Activated gamma-delta T cell (primary cell): ENCODE data around the gene NEGR1.

Experiments used
- DNase-seq: peaks from one replicate; lab custom pipeline; 2025; lab: John Stamatoyannopoulos, UW

Gene NEGR1

GRCh38 chr1:71561729-71562128, 720.6 kb downstream of the NEGR1 start:
- no peak for DNase-seq

- no peak for DNase-seq
Observed at GRCh38 chr1:71561206-71561605, 721.1 kb downstream of the NEGR1 start.

- DNase-seq: no peak
Observed at GRCh38 chr1:71559880-71560279, 722.5 kb downstream of the NEGR1 start.

DNA sequence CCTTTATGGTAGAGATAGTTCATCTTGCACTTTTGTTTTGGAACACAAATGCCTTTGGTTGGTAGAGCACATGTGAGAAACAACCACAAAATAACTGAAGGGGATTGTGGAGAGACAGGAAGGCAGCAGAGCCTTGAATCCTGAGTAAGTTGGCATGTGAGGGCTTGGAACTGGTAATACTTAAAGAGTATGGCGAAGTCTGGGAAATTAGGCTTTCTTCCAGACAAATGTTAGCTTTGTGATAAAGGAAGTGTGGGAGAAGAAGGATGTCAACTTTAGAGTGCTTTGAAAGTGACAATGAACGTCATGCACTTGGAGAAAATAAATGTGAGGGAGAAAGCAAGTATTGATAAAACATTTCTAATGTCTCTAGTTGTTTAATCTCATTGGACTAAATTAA, 725.2 kb downstream of the NEGR1 start:
- DNase-seq: no peak

GRCh38 chr1:71548398-71548890, 733.9 kb downstream of the NEGR1 start:
- DNase-seq: no peak

- DNase-seq: no peak
Observed at GRCh38 chr1:71542155-71542554, 740.2 kb downstream of the NEGR1 start.

DNA sequence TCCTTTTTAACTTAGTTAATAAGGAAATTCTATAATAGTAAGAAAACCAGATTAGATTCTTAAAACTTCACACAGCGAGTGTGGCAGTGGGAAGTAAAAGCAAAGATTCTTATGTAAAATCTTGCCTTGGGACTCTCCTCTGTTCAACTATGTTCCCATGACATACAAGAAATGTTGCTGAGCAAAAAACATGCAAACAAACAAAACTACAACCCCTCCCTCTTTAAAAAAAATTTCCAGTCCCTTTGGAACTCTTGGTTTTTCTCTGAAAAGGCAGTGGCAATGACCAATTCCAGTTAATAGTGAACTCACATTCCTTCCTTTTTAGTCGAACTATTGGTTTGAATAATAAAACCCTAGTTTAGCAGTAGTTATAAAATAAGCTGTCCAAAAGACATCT, 748.4 kb downstream of the NEGR1 start:
- DNase-seq: no peak

DNA sequence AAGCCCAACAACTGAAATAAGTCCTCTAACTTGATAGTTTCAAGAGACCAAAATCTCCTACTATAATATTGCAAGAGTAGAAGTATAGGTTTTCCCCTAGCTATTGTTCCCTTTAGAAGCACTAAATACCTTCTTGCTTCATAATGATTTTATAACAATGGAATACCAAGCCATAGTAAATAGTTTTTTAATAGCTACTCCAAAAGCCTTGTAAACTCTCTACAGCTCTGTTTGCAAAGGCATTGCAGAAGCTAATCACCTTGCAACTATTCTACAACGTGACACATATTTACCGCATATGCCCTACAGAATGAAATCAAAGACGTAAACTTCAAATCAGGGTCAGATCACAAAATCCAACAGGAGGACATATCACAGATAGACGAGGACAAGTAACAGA, 750.0 kb downstream of the NEGR1 start:
- no peak for DNase-seq

GRCh38 chr1:71526824-71527223, 755.5 kb downstream of the NEGR1 start:
- DNase-seq: no peak

- no peak for DNase-seq
Observed at GRCh38 chr1:71522721-71523120, 759.6 kb downstream of the NEGR1 start.

DNA sequence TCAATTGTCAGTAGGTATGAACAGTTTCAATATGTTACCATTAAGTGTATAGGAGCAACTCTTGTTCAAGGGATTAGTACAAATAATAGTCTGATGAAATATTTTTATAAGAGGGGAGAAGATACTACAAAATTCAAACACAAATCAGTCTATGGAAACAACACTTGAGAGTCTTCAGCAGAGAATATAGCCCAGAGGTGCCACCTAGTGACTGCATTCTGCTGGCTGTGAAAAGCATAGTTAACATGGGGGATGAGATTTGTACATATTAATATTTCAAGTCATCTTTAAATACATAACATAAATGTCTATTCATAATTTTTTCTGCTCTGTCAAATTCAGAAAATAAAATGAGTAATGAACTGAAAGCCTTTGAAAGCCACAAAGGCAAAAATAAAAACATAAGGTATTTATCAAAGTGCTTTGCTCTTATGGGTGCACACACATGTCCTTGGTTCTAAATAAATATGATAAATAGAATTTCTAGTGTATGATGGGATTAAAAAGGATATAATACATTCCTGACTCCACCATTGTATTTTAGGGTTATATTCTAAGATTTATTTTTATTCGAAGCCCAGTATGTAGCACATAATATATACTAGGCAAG, 760.6 kb downstream of the NEGR1 start:
- no peak for DNase-seq

- DNase-seq: no peak
Observed at GRCh38 chr1:71511505-71511904, 770.8 kb downstream of the NEGR1 start.

DNA sequence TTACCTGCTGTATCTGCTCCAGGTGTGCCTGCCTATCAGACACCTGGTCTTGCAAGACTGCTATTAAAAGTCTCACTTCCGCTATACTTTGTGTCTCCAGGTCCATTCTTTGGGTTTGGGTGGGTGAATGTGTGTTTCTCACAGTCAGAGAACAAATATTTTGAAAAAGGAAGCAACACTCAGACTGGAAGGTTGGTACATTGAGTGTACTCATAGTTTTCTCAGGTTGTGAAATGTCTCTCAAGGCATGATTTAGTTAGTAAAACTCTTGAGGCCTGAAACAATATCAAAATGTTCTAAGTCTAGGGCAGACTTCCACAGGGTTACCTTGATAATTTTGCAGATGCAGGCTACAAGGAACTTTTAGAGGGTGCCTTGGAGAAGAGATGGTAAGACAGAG, 771.6 kb downstream of the NEGR1 start:
- no peak for DNase-seq

DNA sequence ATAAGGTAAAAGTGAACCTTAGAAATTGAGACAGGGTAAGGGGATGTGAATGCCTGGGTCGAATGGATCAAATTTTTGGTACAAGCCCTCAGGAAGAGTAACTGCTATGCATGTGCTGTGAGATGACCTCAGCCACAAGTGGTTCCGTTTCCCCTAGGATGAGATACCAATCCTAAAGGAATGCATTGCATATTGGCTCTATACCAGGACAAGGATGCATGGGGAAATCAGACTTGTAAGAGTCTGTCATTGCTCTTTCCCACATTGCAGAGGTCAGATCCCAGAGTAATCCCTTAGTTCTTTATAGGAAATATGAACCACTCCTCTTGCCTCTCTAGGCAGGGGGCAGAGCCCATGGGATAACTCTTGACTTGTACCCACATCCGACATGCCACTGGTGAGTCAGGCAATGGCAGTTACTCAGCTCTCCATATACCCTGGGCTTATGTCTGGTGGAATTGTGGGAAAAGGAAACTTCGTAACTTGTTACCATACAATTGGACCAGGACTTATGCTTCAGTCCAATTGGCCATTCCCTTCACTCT, 773.2 kb downstream of the NEGR1 start:
- no peak for DNase-seq

DNA sequence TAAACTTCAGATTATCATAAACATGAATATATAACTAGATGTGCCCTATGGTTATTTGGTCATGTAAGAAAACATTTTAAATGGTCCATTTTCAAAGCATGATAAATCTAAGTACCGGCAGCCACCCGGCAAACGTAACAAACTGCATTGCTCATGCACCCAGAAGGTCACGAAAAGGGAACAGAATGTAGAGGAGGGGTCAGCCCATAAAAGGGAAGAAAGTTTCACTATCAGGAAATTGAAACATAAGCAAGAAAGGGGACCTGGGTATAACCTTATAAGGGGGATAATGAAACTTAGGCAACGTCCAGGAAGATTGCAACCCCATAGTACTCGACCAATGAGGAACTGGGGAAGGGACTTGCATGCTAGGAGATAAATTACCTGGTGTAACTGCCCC, 780.3 kb downstream of the NEGR1 start:
- DNase-seq: no peak

DNA sequence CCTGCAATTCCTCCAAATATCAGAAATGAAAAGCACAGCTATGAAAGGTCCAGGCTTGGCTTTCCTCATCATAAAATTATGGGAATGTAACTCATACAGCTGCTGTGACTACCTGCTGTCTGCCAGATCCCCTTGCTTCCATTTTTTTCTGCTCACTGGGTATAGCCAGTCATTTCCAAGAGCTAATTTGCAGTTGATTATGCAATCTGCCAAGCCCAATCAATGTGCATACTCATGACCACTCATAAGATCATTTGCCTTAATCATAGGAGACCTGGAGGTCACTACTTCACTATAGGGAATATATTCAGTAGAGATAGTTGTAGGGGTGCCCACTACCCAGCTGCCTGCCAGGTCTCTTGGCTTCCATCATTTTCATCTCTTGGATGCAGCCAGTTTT, 783.8 kb downstream of the NEGR1 start:
- DNase-seq: no peak

DNA sequence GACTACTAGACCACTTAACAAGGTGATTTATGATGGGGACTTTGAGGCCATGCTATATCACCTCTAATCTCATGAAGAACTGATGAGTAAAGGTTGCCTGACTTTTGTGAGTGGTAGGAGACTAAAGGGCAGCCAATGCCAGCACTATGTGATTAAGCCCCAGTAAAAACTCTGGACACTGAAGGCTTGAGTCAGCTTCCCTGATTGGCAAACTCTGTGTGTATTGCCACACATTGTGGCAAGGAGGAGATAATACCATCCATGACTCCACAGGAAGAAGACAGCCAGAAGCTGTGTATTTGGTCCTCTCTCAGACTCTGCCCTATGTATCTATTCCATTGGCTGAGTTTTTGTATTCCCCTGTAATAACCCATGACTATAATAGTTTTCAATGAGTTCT, 788.2 kb downstream of the NEGR1 start:
- DNase-seq: no peak

- DNase-seq: no peak
Observed at GRCh38 chr1:71492298-71493041, 789.9 kb downstream of the NEGR1 start.

DNA sequence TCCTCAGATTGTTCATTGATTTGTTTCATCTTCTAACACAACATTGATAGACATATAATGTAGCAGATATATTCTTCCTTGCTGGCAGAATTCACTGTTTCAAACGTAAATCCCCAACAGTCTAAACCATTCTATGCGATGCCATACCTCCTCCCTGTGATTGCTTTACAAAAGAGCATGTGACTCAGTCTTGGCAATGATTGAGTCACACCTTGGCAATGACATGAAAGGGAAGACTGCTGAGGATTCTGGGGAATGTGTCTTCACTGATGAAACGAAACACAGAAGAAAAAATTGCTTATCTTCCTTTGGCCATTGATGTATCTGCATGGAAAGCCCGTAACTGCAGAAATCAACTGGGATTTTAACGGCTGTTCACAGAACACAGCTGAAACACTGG, 791.9 kb downstream of the NEGR1 start:
- DNase-seq: no peak

DNA sequence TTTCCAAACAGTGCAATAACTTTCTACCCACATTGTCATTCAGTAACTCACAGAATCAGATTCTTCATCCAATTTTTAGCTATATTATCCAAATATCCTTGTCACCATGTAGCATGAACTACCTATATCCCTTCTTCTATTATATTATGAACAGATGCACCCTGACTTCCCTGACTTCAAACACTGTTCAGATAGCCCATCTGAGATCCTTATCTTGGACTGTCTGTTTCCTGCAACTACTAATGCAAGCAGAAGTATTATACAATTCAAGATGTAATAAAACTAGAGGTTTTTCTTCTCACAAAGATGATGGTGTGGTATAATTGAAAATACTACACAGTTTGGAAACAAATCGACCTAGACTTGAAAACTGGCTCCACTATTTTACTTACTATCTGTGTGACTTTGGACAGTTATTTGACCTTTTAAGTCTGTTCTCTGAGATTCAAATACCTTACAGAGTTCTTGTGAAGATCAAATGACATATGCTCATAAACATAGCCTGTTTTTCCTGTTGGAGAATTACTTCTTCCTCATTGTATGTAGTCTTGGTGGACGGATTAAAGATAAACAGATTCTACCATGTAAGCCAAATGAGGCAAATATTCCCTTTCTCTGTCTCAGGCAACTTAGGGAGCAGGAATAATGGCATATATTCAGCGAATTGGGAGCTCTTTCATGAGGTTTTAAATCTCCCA, 793.6 kb downstream of the NEGR1 start:
- DNase-seq: no peak

GRCh38 chr1:71473331-71473730, 809.0 kb downstream of the NEGR1 start:
- no peak for DNase-seq

GRCh38 chr1:71465093-71465492, 817.2 kb downstream of the NEGR1 start:
- no peak for DNase-seq

GRCh38 chr1:71464016-71464415, 818.3 kb downstream of the NEGR1 start:
- no peak for DNase-seq
